Astrocyte of the spinal cord (primary cell): ENCODE data around the gene PRKAG2.

ENCODE experiments used
- DNase-seq: peaks from one replicate; pipeline ENCODE4 v3.0.0; 2011; ENCODE audit warnings: low read depth, low spot score
- H3K4me3 ChIP-seq: 2 replicates; pipeline ENCODE4 v1.5.1; 2011; ENCODE audit warnings: low read depth, mild to moderate bottlenecking, low read length, moderate library complexity
- in situ Hi-C: cut with HindIII; loops from 2 replicates; pipeline ENCODE4 v1.10.0; 2017; ENCODE audit warnings: low sequenced_read_pairs
- TF ChIP-seq, protein P1 (sequence below): IDR thresholded peaks from 2 replicates; pipeline ENCODE4 v1.5.1; 2012; ENCODE audit warnings: low read depth, mild to moderate bottlenecking, low read length, inconsistent platforms

PRKAG2 gene

DNA sequence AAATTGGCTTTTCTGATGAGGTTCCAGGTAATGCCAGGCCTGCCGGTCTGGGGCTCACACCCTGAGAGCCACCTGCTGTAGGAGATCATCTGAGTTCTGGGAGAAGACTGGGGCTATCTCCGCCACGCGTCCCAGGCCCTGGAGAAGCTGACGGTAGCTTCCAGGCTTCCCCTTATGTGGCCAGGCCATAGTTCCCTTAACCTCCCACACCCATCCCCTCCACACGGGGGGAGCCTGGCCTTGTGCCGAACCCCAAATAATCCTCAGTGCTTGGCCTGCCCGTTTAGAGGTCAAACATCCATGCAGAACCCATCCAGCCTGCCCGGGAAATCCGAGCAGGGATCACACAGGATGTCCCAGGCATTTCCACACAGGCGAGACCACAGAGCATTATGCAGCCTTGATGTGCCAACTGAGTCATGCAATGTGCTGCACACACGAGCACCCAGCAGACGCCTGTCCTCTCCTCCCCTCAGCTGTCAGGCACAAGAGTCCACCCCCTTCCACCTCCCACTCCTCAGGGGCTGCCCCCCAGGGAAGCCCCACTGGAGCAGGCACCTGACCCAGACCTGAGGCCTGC is 176.2 kb downstream of the PRKAG2 start:
- TF ChIP-seq, protein P1, sequence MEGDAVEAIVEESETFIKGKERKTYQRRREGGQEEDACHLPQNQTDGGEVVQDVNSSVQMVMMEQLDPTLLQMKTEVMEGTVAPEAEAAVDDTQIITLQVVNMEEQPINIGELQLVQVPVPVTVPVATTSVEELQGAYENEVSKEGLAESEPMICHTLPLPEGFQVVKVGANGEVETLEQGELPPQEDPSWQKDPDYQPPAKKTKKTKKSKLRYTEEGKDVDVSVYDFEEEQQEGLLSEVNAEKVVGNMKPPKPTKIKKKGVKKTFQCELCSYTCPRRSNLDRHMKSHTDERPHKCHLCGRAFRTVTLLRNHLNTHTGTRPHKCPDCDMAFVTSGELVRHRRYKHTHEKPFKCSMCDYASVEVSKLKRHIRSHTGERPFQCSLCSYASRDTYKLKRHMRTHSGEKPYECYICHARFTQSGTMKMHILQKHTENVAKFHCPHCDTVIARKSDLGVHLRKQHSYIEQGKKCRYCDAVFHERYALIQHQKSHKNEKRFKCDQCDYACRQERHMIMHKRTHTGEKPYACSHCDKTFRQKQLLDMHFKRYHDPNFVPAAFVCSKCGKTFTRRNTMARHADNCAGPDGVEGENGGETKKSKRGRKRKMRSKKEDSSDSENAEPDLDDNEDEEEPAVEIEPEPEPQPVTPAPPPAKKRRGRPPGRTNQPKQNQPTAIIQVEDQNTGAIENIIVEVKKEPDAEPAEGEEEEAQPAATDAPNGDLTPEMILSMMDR, result no peak
- no peak overlapping the region for H3K4me3 ChIP-seq
- DNase-seq, result peak; percentile 53
- in situ Hi-C loops, result no loop called here

DNA sequence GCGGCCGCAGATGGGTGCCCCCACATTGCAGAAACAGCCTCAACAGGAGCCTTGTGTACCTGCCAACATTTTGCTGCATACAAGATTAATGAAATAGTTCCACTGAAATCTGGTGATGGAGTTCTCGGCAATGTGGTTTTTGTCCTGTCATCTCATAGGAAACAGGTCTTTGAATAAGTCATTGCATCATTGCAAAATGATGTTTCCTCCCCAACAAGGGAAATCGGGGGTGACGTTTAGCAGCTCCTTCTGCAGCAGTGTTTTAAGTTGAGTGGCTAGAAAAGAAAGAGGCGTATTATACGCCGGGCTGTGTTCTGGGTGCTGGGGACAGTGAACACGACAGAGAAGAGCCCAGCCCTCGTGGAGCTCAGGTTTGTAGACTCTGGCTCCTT is 177.0 kb downstream of the PRKAG2 start:
- DNase-seq, result peak; percentile 58
- TF ChIP-seq, protein P1, result no peak
- H3K4me3 ChIP-seq, result no peak overlapping the region
- in situ Hi-C loops, result no loop called here

DNA sequence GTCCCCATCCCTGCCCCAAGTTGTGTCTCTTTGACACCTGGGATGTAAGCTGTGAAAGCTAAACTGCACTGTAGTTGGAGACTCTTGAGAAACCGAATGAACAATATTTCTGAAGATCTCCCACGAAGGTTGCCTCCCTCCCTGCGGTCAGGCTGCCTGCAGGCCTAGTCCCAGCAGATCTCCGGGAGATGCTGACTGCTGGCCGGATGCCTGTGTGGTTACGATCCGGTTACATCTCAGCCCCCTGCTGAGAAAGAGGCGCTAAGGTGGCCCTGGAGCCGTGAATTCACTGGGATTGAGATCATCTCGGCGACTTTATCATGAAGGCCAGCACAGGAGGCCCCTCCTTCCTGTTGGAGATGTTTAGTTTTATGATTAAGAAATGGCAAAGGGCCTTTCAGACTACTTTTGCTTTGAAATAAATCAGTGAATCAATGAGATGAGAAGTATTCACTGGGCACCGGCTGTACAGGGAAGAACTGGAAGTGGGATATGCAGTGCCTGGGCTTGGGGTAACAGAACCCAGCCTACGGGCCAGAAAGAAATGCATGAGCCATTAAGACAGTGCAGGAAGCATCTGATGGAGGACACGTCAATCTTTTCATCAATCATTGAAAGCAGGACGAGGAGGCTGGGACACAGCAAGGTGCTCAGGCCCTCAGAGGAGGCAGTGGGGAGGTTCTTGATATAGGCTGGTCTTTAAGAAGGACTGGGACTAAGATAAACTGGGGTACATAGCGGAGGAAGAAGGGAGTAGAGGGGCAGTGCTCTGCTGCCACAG is 177.6 kb downstream of the PRKAG2 start:
- in situ Hi-C loops, result no loop called here
- no peak overlapping the region for H3K4me3 ChIP-seq
- peak; percentile 98 for DNase-seq
- TF ChIP-seq, protein P1, result no peak

DNA sequence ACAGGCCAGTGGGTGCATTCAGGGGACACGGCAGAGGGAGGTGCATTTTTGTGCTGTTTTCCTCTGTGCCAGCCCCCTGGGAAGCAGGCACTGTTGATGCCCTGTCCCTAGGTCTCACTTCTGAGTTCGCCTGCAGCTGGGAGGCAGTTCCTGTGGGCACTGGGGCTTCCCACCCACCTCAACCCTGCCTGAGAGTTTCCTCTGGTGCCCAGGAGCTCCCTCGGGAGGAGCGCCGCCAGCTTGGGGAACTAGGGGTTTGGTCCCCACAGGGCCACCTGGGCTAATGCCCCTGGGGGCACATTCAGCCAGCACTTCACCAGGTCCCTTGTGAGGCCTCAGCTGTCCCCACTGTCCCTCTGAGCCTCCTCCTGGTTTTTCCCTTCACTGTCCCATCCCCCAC is 179.0 kb downstream of the PRKAG2 start:
- no peak overlapping the region for H3K4me3 ChIP-seq
- in situ Hi-C loops, result no loop called here
- no peak for DNase-seq
- TF ChIP-seq, protein P1, result no peak

DNA sequence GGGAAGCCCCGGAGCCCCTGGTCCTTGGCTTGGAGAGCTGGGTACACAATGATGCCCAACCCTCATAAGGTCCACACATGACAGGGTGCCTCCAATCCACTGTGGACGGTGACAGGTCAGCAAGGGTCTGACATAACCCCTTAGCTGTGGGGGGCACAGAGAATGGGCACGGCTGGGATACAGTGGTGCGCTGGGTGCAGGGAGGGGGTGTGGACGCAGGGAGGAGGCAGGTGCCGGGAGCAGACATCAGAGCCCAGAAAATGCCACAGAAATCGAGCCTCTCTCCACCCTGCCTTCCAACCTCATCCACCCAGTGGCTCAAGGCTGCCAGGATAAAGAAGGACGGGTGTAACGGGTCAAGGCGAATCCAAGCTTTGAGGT is 179.4 kb downstream of the PRKAG2 start:
- H3K4me3 ChIP-seq, result no peak overlapping the region
- in situ Hi-C loops, result no loop called here
- TF ChIP-seq, protein P1, result no peak

DNA sequence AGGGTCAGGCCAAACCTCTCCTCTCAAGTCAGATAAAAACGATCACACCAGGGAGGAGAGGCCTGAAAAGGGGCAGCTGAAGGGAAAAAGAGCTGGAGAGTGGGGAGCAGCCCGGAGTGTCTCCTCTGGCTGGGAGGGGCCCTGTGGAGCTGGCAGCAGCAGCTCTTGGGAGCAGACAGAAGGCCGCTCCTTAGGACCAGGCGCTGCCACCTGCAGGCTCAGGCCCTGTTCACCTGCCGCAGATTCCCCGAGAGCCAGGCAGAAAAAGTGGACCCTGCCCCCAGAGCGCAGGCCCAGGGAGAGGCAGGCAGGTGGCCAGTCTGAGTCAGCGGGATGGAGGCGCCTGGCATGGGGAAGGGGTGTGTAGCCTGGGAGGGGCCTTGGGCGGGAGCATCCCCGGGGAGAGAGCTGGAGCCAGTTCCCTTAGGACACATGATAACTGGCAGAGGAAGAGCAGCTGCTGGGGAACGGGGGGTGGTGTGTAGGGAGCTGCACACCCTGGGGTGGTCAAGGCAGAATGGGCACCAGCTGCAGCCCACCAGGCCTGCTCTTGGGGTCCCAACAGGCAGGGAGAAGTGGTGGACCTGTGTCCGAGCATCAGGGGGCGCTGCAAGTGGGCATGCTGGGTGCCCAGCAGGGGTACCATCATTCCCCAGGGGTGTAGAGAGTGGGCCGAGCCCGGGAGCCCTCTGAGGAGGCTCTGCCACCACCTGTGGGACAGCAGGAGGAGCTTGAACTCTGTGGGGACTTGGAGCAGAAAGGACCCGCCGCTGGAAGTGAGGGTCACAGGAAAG is 180.0 kb downstream of the PRKAG2 start:
- no peak for DNase-seq
- TF ChIP-seq, protein P1, result peak; percentile 15
- H3K4me3 ChIP-seq, result no peak overlapping the region
- in situ Hi-C loops, result no loop called here

More for the DNA sequence above, 179.4 kb downstream of the PRKAG2 start:
- DNase-seq, result no peak
